GM12864 (cell line): ENCODE data around the gene SLC6A1.

Source experiments
- DNase-seq: peaks from one replicate; pipeline ENCODE4 v3.0.0-alpha.2; 2011; ENCODE audit warnings: low read depth
- H3K4me3 ChIP-seq: 2 replicates; pipeline ENCODE4 v1.5.1; 2011; ENCODE audit warnings: mild to moderate bottlenecking, low read depth, low read length, control low read depth
- TF ChIP-seq, protein P1 (sequence below): IDR thresholded peaks from 2 replicates; pipeline ENCODE4 v1.5.1; 2011; ENCODE audit warnings: low read depth, mild to moderate bottlenecking, moderate library complexity, low read length, control low read depth, inconsistent platforms; ENCODE audit errors: missing control alignments

SLC6A1 gene

DNA sequence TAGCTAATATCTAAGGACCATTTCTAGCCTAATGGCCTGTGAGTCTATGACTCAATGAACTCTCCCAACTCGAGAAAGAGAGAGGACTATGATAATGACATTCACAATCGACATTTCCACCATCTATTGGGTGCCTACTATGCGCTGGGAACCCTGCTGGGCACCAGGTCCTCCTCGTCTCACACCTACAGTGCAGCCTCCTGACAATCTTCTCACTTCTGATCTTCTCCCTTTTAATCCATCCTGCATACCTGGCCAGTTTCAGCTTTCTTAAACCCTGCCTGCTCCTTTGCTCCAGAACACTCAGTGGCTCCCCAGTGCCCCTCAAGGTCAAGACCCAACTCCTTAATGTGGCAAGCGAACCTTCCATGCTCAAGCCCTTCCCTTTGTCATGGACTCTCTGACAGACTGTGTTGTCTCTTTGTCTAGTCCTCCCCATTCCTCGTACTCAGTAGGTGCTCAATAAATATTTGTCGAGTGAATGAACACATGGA, 3.5 kb upstream of the SLC6A1 start:
- DNase-seq: no peak
- TF ChIP-seq, protein P1, sequence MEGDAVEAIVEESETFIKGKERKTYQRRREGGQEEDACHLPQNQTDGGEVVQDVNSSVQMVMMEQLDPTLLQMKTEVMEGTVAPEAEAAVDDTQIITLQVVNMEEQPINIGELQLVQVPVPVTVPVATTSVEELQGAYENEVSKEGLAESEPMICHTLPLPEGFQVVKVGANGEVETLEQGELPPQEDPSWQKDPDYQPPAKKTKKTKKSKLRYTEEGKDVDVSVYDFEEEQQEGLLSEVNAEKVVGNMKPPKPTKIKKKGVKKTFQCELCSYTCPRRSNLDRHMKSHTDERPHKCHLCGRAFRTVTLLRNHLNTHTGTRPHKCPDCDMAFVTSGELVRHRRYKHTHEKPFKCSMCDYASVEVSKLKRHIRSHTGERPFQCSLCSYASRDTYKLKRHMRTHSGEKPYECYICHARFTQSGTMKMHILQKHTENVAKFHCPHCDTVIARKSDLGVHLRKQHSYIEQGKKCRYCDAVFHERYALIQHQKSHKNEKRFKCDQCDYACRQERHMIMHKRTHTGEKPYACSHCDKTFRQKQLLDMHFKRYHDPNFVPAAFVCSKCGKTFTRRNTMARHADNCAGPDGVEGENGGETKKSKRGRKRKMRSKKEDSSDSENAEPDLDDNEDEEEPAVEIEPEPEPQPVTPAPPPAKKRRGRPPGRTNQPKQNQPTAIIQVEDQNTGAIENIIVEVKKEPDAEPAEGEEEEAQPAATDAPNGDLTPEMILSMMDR: no peak

DNA sequence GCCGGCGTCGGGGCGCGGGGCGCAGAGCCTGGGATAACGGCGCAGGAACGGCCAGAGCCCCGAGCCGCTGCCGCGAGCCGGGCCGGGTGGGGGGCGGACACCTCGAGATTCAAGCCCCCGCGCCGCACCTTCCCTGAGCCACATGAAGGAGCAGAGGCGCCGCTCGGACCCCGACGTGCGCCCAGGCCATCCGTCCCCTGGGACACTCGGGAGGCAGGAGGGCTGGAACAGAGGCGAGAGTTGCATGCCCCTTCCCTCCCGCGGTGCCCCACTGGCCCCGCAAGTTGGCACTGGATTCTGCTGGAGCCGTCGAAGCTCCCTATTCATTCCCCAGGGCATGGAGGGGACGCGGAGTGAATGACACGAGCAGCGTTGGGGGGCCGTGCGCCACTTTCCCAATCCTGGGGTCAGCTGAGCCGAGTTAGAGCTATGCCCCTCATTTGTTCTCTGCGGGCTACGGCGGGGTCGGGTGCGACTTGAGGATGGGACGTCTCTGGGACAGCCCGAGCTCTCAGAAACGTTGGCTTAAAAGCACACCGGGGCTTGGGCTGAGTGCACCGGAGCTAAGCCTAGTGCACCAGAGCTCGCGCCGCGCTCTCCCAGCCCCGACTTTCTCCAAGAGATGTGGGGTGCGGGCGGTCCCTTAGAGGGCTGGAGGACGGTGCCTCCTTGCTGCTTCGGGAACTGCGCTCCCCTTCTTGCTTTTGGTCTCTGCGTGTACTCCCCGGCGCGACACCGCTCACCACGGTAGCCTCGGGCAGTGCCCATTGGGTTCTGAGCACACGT, 588 bp downstream of the SLC6A1 start:
- no peak for DNase-seq
- H3K4me3 ChIP-seq: no peak overlapping the region
- TF ChIP-seq, protein P1: no peak

More for the DNA sequence above, 3.5 kb upstream of the SLC6A1 start:
- no peak overlapping the region for H3K4me3 ChIP-seq

DNA sequence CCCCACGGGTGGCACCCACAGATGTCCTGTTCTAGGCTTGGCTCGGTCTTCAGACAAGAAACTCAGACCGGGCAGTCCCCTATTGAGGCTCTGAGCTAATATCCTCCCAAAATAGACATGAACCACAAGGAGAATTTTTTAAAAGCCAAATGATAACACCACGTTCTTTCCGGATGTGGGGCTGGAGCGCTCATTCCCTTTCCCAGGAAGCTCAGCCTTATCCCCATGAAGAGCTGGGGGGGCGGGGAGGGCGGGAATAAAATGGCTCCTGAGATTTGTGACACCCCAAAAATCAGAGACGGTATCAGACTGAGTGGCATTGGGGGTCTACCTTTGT, 1.1 kb downstream of the SLC6A1 start:
- no peak overlapping the region for H3K4me3 ChIP-seq
- TF ChIP-seq, protein P1: no peak
- no peak for DNase-seq

DNA sequence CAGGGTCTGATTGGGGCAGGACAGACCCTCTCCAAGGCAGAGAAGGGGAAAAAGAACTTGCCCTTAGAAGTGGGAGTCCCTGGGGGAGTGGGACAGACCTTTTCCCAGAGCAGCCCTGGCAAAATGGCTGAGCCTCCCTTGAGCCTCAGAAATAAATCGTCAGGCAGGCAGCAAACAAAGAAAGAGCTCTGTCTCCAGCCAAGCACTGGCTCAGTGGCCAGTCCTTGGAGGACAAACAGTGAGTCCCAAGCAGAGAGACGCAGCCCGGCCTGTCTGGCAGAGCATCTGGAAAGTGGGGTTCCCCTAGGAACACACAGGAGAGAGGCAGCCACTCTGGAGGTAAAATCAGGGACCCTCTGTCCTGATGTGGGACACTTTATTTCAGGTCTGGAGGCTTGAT, 1.8 kb downstream of the SLC6A1 start:
- no peak overlapping the region for H3K4me3 ChIP-seq
- DNase-seq: no peak
- TF ChIP-seq, protein P1: no peak

DNA sequence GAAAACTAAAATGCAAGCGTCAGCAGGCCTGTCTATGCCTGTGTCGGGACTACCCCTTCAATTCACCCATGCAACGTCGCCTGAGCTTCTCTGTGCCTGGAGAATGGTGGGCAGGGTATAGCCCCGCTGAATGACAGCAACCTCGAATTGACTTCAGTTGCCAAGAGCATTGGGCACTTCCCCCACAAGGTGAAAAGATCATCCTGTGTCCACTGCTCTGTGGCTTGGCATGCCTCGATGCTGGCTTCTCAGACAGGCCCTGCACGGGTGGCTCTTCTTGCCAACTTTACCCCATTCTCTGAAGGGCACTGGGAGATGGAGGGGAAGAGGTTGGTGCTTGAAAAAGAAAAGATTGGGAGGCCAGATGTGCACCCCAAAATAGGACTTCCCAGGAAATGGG, 3.3 kb downstream of the SLC6A1 start:
- no peak for DNase-seq
- H3K4me3 ChIP-seq: no peak overlapping the region
- TF ChIP-seq, protein P1: no peak

DNA sequence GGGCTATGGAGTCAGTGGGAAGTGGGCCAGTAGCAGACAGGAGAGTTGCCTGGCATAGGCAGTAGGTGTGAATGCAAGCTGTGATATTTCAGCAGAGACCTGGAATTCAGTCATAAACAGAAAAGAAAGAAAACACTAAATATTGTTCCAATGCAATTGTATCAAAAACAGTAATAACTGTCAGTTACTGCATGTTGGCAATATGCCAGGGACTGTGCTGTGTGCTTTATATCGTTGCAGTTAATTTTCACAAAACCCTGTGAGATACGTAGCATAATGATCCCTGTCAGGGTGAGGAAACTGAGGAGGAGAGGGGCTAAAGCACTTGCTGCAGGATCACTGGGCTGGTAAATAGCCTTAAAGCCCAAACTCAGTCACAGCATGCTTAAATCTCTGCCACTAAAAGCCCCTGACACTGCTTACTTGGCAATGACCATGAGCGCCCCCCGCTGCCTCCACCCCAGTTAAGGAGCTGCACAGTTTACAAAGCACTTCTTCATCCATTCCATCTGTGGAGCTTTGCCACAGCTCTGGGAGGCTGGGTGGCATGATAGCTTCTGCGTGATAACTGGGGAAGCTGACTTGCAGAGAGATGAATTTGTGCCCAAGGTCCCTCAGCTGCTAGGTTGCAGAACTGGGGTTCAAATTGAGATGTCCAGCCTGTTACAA, 3.9 kb downstream of the SLC6A1 start:
- DNase-seq: no peak
- no peak overlapping the region for H3K4me3 ChIP-seq
- TF ChIP-seq, protein P1: no peak

DNA sequence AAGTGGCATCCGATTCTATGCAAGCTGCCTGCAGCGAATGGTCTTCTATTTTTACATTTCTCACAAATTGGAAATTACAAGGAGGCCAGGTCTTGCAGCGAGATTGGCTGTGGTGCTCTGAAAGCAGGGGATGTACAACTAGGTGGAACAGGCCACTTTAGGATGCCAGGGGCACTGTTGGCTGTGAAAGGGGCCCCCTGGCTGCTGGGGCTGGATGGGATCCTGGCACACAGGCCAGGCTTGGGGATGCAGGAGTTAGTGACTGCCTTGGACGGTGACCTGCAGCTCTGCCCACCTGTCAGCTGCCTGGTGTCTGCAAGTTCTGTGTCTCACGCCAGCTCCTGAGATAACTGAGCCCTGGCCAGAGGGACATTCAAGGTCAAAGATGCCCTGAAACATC, 4.6 kb downstream of the SLC6A1 start:
- TF ChIP-seq, protein P1: no peak

More for the DNA sequence above, 4.6 kb downstream of the SLC6A1 start:
- no peak overlapping the region for H3K4me3 ChIP-seq
- DNase-seq: no peak
